Measurements from ENCODE around the gene DLGAP1.

The DLGAP1 gene

GRCh38 chr18:3960977-3961376, 494.1 kb downstream of the DLGAP1 start:
- in situ Hi-C loops (cut with MboI; ENCODE audit: low pct_unique_long_range_greater_than_20kb, low sequenced_read_pairs, unreplicated experiment), result no loop called here
- no peak for DNase-seq (ENCODE audit: low spot score)
- TF ChIP-seq, protein P1, sequence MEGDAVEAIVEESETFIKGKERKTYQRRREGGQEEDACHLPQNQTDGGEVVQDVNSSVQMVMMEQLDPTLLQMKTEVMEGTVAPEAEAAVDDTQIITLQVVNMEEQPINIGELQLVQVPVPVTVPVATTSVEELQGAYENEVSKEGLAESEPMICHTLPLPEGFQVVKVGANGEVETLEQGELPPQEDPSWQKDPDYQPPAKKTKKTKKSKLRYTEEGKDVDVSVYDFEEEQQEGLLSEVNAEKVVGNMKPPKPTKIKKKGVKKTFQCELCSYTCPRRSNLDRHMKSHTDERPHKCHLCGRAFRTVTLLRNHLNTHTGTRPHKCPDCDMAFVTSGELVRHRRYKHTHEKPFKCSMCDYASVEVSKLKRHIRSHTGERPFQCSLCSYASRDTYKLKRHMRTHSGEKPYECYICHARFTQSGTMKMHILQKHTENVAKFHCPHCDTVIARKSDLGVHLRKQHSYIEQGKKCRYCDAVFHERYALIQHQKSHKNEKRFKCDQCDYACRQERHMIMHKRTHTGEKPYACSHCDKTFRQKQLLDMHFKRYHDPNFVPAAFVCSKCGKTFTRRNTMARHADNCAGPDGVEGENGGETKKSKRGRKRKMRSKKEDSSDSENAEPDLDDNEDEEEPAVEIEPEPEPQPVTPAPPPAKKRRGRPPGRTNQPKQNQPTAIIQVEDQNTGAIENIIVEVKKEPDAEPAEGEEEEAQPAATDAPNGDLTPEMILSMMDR (IDR thresholded peaks at IDR 0.05; ENCODE audit: extremely low read depth, insufficient read depth, missing control alignments), result no peak

DNA sequence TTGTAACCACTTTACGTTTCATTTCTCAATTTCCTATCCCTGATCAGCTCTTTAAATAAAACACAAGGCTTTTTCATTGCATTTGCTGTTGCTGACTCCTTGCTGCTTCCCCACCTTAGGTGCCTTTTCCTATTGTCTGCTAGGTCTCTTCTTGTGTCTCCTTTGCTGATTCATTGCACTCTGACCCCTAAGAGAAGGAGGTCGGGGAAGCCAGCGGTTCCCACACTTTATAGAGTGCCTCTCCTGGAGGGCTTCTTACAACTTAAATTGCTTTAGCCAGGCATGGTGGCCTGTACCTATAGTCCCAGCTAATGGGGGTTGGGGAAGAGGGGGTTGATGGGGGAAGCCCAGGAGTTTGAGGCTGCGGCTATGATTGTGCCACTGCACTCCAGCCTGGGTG, 495.0 kb downstream of the DLGAP1 start:
- DNase-seq (ENCODE audit: low spot score), result no peak
- in situ Hi-C loops (cut with MboI; ENCODE audit: low pct_unique_long_range_greater_than_20kb, low sequenced_read_pairs, unreplicated experiment), result no loop called here
- TF ChIP-seq, protein P1 (IDR thresholded peaks at IDR 0.05; ENCODE audit: extremely low read depth, insufficient read depth, missing control alignments), result no peak

DNA sequence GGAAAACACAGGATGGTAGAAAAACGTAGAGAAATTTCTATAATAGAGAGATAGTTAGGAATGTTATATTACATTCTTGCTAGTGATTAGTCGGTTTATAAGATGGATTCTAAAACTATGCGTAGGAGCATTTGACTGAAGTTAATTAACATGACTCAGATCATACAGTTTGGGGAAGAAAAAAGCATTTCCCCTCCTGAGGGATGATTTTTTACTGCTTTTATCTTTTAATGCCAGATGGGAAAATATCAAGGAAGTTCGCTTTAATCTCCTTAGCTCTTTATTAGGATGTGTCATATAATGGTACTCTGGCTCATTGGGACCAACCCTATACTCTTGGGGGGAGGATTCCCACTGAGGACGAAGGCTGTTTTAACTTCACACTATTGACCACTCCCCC, 503.1 kb downstream of the DLGAP1 start:
- in situ Hi-C loops (cut with MboI; ENCODE audit: low pct_unique_long_range_greater_than_20kb, low sequenced_read_pairs, unreplicated experiment), result no loop called here
- TF ChIP-seq, protein P1 (IDR thresholded peaks at IDR 0.05; ENCODE audit: extremely low read depth, insufficient read depth, missing control alignments), result no peak
- DNase-seq (ENCODE audit: low spot score), result no peak

GRCh38 chr18:3950668-3951404, 504.3 kb downstream of the DLGAP1 start:
- no peak for DNase-seq (ENCODE audit: low spot score)
- TF ChIP-seq, protein P1 (IDR thresholded peaks at IDR 0.05; ENCODE audit: extremely low read depth, insufficient read depth, missing control alignments), result no peak
- in situ Hi-C loops (cut with MboI; ENCODE audit: low pct_unique_long_range_greater_than_20kb, low sequenced_read_pairs, unreplicated experiment), result no loop called here

GRCh38 chr18:3948958-3949357, 506.1 kb downstream of the DLGAP1 start:
- in situ Hi-C loops (cut with MboI; ENCODE audit: low pct_unique_long_range_greater_than_20kb, low sequenced_read_pairs, unreplicated experiment), result no loop called here
- TF ChIP-seq, protein P1 (IDR thresholded peaks at IDR 0.05; ENCODE audit: extremely low read depth, insufficient read depth, missing control alignments), result no peak
- DNase-seq (ENCODE audit: low spot score), result no peak

DNA sequence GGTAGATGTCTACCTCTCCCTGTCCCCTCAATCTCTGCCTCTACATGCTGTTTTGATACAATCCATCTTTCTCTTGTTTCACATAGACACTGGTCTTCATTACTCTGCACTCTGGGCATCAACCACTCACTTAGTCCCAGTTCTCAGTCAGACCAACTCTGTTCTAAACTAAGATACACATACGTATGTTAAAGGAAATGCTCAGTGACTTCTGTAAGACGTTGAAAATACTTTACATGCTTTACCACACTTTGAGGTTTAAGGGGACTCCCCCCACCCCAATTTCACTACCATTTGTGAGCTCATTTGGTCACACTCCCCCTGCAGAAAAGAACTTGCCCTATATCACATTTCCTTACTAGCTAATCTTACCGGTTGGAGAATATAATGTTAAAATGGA, 507.7 kb downstream of the DLGAP1 start:
- in situ Hi-C loops (cut with MboI; ENCODE audit: low pct_unique_long_range_greater_than_20kb, low sequenced_read_pairs, unreplicated experiment), result no loop called here
- TF ChIP-seq, protein P1 (IDR thresholded peaks at IDR 0.05; ENCODE audit: extremely low read depth, insufficient read depth, missing control alignments), result no peak
- no peak for DNase-seq (ENCODE audit: low spot score)

All from GM13977 (cell line).